ENCODE data around the gene UNC5B.
A peak's percentile ranks its signal among the peaks of the same experiment; 100 is the strongest.

The UNC5B gene

DNA sequence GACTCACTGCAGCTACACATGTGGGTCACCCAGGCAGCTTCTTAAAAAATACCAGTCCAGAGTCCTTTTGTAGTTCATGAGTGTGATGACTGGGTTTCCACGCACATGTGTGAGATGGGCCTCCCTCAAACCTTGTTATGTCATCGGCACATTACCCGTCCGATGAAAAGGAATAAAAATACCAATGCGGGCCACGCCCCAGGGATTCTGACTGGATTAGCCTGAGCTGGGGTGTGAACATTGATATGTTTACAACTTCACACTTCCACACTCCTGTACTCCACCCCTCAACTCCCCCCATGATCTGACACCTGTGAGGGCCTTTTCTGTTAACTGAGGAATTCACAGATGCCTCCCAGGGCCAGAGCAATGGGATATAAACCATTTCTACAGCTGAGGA is 112.9 kb downstream of the UNC5B start:
- no peak for DNase-seq

GRCh38 chr10:71326464-71326881 is 114.1 kb downstream of the UNC5B start:
- DNase-seq, result no peak

DNA sequence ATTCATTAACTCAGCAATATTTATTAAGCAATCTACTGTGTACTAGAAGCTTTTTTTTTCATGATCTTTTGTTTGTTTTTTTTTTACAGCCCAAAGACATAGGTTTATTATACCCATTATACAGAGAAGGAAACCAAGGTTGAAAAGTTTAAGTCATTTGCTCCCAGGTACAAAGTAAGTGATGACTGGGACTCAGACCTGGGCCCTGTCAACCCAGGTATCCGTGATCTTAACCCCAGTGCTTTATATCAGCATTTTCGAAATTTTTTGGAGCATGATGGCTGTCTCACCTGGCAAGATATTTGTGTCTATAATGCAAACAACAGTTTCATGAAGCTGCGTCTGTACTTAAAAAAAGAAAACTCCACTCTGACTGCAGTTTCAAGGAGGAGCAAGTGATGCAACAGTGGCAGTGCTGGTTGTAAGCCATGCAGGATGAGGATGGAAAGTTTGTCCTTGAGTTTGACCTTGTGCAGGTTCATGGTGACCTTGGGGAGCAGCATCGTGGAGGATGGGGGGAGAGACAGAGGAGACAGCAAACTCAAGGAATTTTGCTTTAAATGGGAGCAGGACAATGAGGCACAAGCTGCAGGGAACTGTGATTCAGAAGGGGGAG is 118.5 kb downstream of the UNC5B start:
- no peak for DNase-seq

GRCh38 chr10:71331736-71332135 is 119.4 kb downstream of the UNC5B start:
- DNase-seq, result no peak

DNA sequence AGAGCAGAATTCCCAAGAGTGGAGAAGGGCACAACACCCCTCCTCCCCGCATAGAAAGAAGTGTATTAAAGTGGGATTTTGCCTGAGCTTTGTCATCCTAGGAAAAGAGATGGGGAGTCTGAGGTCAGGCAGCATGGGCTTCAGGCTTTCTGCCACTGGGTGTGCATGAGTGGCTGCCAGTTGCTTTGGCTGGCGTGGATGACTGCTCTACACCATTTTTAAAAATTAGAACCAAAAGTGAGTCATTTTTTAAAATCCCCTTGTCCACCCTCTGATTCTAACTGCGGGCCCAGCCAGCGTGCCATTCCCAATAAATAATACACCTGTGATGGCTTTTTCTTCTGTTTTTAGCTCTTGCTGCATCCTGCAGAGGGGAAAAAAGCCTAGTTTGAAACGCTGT is 120.1 kb downstream of the UNC5B start:
- DNase-seq, result no peak

GRCh38 chr10:71333129-71333887 is 120.9 kb downstream of the UNC5B start:
- DNase-seq, result peak; percentile 75 to 96

GRCh38 chr10:71334221-71334791 is 121.9 kb downstream of the UNC5B start:
- no peak for DNase-seq

GRCh38 chr10:71335173-71335708 is 122.9 kb downstream of the UNC5B start:
- no peak for DNase-seq

DNA sequence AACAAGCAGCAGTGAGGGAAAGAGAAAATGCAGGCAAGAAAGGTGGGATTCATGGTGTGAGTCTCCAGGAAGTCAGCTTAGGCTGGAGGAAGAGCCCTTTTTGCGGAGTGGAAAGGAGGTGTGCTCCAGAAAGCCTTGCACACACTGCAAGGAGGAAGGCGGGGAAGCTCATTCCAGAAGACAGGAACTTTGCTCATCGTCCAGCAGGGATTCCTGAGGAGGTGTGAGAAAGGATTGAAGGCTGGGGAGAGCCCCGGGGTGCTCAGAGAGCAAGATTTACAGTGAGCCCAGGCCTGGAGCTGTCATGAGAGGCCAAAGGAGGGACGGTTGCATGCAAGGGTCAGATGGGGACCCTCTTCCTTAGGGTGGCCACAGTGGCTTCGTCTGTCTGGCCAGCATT is 124.3 kb downstream of the UNC5B start:
- no peak for DNase-seq

- DNase-seq, result no peak
Measured at GRCh38 chr10:71337219-71337701, 124.9 kb downstream of the UNC5B start.

DNA sequence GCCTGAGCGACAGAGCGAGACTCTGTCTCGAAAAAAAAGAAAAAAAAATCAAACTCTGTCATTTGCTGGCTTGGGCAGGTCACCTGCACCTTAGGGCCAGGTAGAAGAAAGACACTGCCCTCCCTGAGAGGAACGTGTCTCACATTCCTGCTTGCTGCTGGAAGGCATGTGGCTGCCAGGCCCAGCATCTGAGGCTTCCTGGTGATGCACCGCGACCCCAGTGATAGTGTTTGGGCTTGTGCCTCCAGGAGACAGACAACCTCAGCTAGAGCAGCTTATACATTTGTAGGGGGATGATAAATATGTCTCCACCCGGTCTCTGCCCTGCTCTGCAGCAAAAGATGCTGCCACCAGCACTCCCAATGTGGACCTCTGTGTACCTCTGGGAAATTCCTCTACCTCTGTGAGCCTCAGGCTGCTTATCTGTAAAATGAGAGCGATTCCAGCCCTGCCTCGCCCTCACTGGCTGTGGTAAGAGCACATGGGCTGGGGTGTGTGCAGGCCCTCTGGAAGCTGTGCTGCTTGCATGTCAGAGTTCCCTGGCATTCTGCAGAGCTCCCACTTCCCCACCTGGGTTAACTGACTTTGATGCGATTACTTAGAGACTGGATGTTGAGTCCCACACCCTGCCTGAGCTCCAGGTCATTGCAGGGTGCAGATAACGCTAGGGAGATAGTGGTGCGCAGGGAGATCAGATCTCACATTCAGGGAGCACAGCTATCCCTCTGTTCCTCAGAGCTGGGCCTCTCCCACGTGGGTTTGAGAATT is 126.5 kb downstream of the UNC5B start:
- DNase-seq, result no peak

GRCh38 chr10:71339796-71340589 is 127.6 kb downstream of the UNC5B start:
- DNase-seq, result no peak

- no peak for DNase-seq
Measured at GRCh38 chr10:71342573-71343391, 130.4 kb downstream of the UNC5B start.

DNA sequence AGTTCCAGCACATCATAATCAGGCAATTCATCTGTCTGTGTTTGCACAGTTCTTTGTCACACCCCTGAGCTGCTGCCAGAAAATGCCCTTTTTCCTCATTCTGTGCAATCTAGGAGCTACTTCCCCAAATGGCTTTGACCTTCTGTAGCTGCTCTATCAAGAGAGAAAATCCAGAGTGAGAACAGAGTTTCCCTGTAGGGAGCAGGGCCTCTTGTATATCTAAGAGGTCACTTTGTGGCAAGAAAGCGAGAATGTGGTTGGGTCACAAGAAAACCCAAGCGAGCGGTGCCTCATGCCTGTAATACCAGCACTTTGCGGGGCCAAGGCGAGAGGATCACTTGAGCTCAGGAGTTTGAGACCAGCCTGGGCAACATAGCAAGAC is 131.0 kb downstream of the UNC5B start:
- peak; percentile 88 to 96 for DNase-seq

DNA sequence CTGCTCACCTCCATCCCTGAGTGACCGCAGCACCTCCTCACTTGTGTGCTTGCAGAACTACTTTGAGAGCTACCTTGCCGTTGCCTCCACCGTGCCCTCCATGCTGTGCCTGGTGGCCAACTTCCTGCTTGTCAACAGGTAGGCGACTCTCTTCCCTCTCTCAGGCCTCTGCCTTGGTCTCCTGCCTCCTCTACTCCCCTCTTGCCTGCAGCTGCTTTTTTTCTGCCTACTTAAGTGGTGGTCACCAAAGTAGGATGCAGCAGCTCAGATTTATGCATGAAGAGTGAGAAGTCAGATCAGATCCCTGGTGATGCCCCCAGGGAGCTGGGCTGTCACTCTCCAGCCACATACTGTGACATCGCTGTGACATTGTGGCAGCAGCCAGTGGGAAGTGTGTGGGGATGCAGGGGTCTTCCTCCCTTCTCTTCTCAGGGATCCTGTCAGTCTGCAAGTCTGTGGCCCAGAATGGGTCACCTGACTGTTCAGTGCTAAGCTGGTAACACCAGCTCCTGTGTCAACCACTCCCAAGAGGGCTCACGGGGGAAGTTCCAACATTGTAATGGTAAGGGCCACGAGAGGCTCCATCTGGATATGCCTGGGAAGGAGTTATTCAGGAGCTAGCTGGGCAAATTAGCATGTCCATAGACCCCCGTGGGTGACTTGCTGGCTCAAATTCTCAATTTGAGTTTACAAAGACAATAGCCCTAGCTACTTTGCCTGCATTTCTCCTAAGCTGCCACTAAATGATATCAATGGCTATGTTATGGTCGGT is 132.0 kb downstream of the UNC5B start:
- peak in 1 of 2 donors; percentile 26 for DNase-seq

GRCh38 chr10:71344993-71345480 is 132.7 kb downstream of the UNC5B start:
- peak; percentile 81 to 94 for DNase-seq

- no peak for DNase-seq
Measured at GRCh38 chr10:71345694-71346093, 133.3 kb downstream of the UNC5B start.

- no peak for DNase-seq
Measured at GRCh38 chr10:71346731-71347130, 134.4 kb downstream of the UNC5B start.

GRCh38 chr10:71347587-71348395 is 135.4 kb downstream of the UNC5B start:
- no peak for DNase-seq

All from inflammatory macrophage treated with lipopolysaccharide for 1 hour (primary cell).